KMS-11 (cell line): ENCODE measurements around the gene VAV3.

Experiments
- H2AFZ ChIP-seq: fragments of 200-600 bp; sonication (generic); 2 replicates; pipeline ENCODE4 v1.6.1; 2016; ENCODE audit warnings: antibody characterized with exemption, mixed run types, low read depth
- H3K27ac ChIP-seq: fragments of 200-600 bp; sonication (generic); 2 replicates; pipeline ENCODE4 v1.6.1; 2016; ENCODE audit warnings: mild to moderate bottlenecking, mixed run types
- H3K27me3 ChIP-seq: fragments of 200-600 bp; sonication (generic); 2 replicates; pipeline ENCODE4 v1.6.1; 2017; ENCODE audit warnings: mild to moderate bottlenecking, low read depth, mixed run types, moderate library complexity; ENCODE audit not compliant: insufficient read depth
- H3K36me3 ChIP-seq: fragments of 200-600 bp; sonication (generic); 2 replicates; pipeline ENCODE4 v1.6.1; 2017; ENCODE audit warnings: mild to moderate bottlenecking, mixed run types; ENCODE audit not compliant: insufficient read depth
- H3K4me1 ChIP-seq: fragments of 200-600 bp; sonication (generic); 2 replicates; pipeline ENCODE4 v1.6.1; 2016; ENCODE audit warnings: mild to moderate bottlenecking, low read depth, mixed run types; ENCODE audit not compliant: poor library complexity, severe bottlenecking
- H3K4me2 ChIP-seq: fragments of 200-600 bp; sonication (generic); 2 replicates; pipeline ENCODE4 v1.7.0; 2016; ENCODE audit warnings: mild to moderate bottlenecking, mixed run types
- H3K4me3 ChIP-seq: fragments of 200-600 bp; sonication (generic); IDR thresholded peaks from 2 replicates; pipeline ENCODE4 v1.6.1; 2017; ENCODE audit warnings: low read depth, low read length, mixed read lengths; ENCODE audit not compliant: insufficient read depth
- H3K79me2 ChIP-seq: fragments of 200-600 bp; sonication (generic); 2 replicates; pipeline ENCODE4 v1.6.1; 2016; ENCODE audit warnings: low read depth, mixed run types; ENCODE audit not compliant: insufficient read depth
- H3K9ac ChIP-seq: fragments of 200-600 bp; sonication (generic); 2 replicates; pipeline ENCODE4 v1.6.1; 2016; ENCODE audit warnings: mild to moderate bottlenecking, mixed run types
- H4K20me1 ChIP-seq: fragments of 200-600 bp; sonication (generic); 2 replicates; pipeline ENCODE4 v1.6.1; 2016; ENCODE audit warnings: mild to moderate bottlenecking, mixed run types; ENCODE audit not compliant: insufficient read depth
- CTCF ChIP-seq: fragments of 200-600 bp; sonication (generic); conservative IDR thresholded peaks from 2 replicates; pipeline ENCODE4 v1.6.1; 2017; ENCODE audit warnings: low read depth, mild to moderate bottlenecking, antibody characterized with exemption, low read length, moderate library complexity, mixed read lengths

The VAV3 gene

GRCh38 chr1:108000184-108000583, 35.2 kb upstream of the VAV3 start:
- Histone ChIP-seq H3K9ac (no peak overlapping the region), H3K4me2 (no peak overlapping the region), H3K36me3 (no peaks in the 10 kb centered on the region), H3K79me2 (no peaks in the 10 kb centered on the region), H3K4me1 (no peaks in the 10 kb centered on the region), H2AFZ (no peak overlapping the region), H4K20me1 (no peaks in the 10 kb centered on the region), H3K27me3 (no peaks in the 10 kb centered on the region), H3K4me3 (no peak overlapping the region), H3K27ac (no peak overlapping the region)
- TF ChIP-seq CTCF = no peak

GRCh38 chr1:107997866-107998265, 32.9 kb upstream of the VAV3 start:
- no peak overlapping the region for H3K4me2 ChIP-seq
- no peak overlapping the region for H2AFZ ChIP-seq
- no peak overlapping the region for H3K27ac ChIP-seq
- no peaks in the 10 kb centered on the region for H3K4me1 ChIP-seq
- no peak overlapping the region for H3K9ac ChIP-seq
- no peak overlapping the region for H3K4me3 ChIP-seq
- H3K36me3 ChIP-seq = no peaks in the 10 kb centered on the region
- TF ChIP-seq CTCF = no peak
- no peaks in the 10 kb centered on the region for H3K79me2 ChIP-seq
- H3K27me3 ChIP-seq = no peaks in the 10 kb centered on the region
- H4K20me1 ChIP-seq = no peaks in the 10 kb centered on the region

GRCh38 chr1:107993920-107994319, 28.9 kb upstream of the VAV3 start:
- no peaks in the 10 kb centered on the region for H3K27me3 ChIP-seq
- no peak overlapping the region for H2AFZ ChIP-seq
- H3K4me1 ChIP-seq = no peaks in the 10 kb centered on the region
- no peak overlapping the region for H3K27ac ChIP-seq
- H4K20me1 ChIP-seq = no peaks in the 10 kb centered on the region
- no peak overlapping the region for H3K4me3 ChIP-seq
- no peak overlapping the region for H3K4me2 ChIP-seq
- no peaks in the 10 kb centered on the region for H3K36me3 ChIP-seq
- no peaks in the 10 kb centered on the region for H3K79me2 ChIP-seq
- H3K9ac ChIP-seq = no peak overlapping the region
- TF ChIP-seq CTCF = no peak

- Histone ChIP-seq H3K36me3 (no peaks in the 10 kb centered on the region), H3K27me3 (no peaks in the 10 kb centered on the region), H3K9ac (no peak overlapping the region), H3K4me2 (no peak overlapping the region), H3K79me2 (no peaks in the 10 kb centered on the region), H4K20me1 (no peaks in the 10 kb centered on the region), H3K4me1 (no peaks in the 10 kb centered on the region), H3K4me3 (no peak overlapping the region), H3K27ac (no peak overlapping the region), H2AFZ (no peak overlapping the region)
- no peak for TF ChIP-seq CTCF
These were observed 27.4 kb upstream of the VAV3 start for GRCh38 chr1:107992347-107992746.
